SK-N-MC (cell line): Measurements from ENCODE around the gene PRMT9.

Experiments
- DNase-seq: peaks from one replicate; pipeline ENCODE4 v3.0.0-alpha.2; 2011; ENCODE audit warnings: low read depth, low spot score
- H3K27ac ChIP-seq: fragments of 200-600 bp; sonication (generic); 2 replicates; pipeline ENCODE4 v1.5.1; 2016; ENCODE audit warnings: mixed run types
- H3K36me3 ChIP-seq: fragments of 200-600 bp; sonication (generic); 2 replicates; pipeline ENCODE4 v1.6.1; 2017; ENCODE audit warnings: antibody characterized with exemption, low read length, mixed read lengths; ENCODE audit not compliant: insufficient read depth
- H3K4me3 ChIP-seq: fragments of 200-600 bp; sonication (generic); 2 replicates; pipeline ENCODE4 v1.5.1; 2016
- H3K9ac ChIP-seq: fragments of 200-600 bp; sonication (generic); 2 replicates; pipeline ENCODE4 v1.8.0; 2017; ENCODE audit warnings: mixed run types, mixed read lengths; ENCODE audit not compliant: insufficient read length
- H3K9me3 ChIP-seq: fragments of 200-600 bp; sonication (generic); 2 replicates; pipeline ENCODE4 v1.6.1; 2017; ENCODE audit warnings: low read depth, mild to moderate bottlenecking, antibody characterized with exemption, low read length, moderate library complexity, mixed read lengths
- EZH2 ChIP-seq: fragments of 200-600 bp; sonication (generic); IDR thresholded peaks from one replicate; pipeline ENCODE4 v1.6.1; 2017; ENCODE audit warnings: antibody characterized with exemption
- FOXP2 ChIP-seq: optimal IDR thresholded peaks from 2 replicates; pipeline ENCODE3; 2011; ENCODE audit warnings: mild to moderate bottlenecking, moderate library complexity; ENCODE audit not compliant: insufficient read depth; ENCODE audit errors: extremely low read length, control extremely low read depth
- POLR2AphosphoS5 ChIP-seq: IDR thresholded peaks from 2 replicates; pipeline ENCODE4 v1.6.1; 2012; ENCODE audit warnings: mild to moderate bottlenecking, low read depth, low read length, borderline replicate concordance

The PRMT9 gene

GRCh38 chr4:147617841-147618691 lies 65.9 kb downstream of the PRMT9 start:
- Histone ChIP-seq H3K9ac (peak overlapping the region; percentile 92), H3K4me3 (peak overlapping the region; percentile 97), H3K9me3 (no peaks in the 10 kb centered on the region), H3K36me3 (peaks cover 21% of the 10 kb centered on the region), H3K27ac (no peak overlapping the region)
- TF ChIP-seq EZH2, result no peak
- no peak for TF ChIP-seq POLR2AphosphoS5
- no peak for TF ChIP-seq FOXP2
- no peak for DNase-seq

- Histone ChIP-seq H3K27ac (peak within 1 kb of the TSS; percentile 55; the same call in 1 of the 2 replicates), H3K36me3 (peaks cover 14% of the 10 kb centered on the region), H3K9me3 (no peaks in the 10 kb centered on the region), H3K9ac (peak within 1 kb of the TSS; percentile 92), H3K4me3 (peak within 1 kb of the TSS; percentile 97)
- TF ChIP-seq POLR2AphosphoS5 (peak; percentile 86), EZH2 (no peak), FOXP2 (peak; percentile 19)
- peak; percentile 77 for DNase-seq
These were observed 66.7 kb downstream of the PRMT9 start, which contains the start of gene TMEM184C for GRCh38 chr4:147617173-147617840. Gene TMEM184C (plus strand): TSS chr4:147617397. CDS start chr4:147617957, 560 bp downstream.

- Histone ChIP-seq H3K36me3 (peaks cover 14% of the 10 kb centered on the region), H3K9me3 (no peaks in the 10 kb centered on the region), H3K4me3 (peak overlapping the region; percentile 97), H3K9ac (peak overlapping the region; percentile 69), H3K27ac (no peak overlapping the region)
- TF ChIP-seq FOXP2 (no peak), EZH2 (no peak), POLR2AphosphoS5 (no peak)
- no peak for DNase-seq
These were observed 67.2 kb downstream of the PRMT9 start for GRCh38 chr4:147616849-147617172.

GRCh38 chr4:147610686-147611085 lies 73.3 kb downstream of the PRMT9 start:
- no peak for TF ChIP-seq POLR2AphosphoS5
- no peak for TF ChIP-seq EZH2
- no peak for TF ChIP-seq FOXP2
- Histone ChIP-seq H3K9me3 (no peaks in the 10 kb centered on the region), H3K9ac (no peak overlapping the region), H3K27ac (no peak overlapping the region), H3K4me3 (no peak overlapping the region), H3K36me3 (no peaks in the 10 kb centered on the region)
- DNase-seq, result no peak

- H3K9ac ChIP-seq, result no peak overlapping the region
- no peak overlapping the region for H3K4me3 ChIP-seq
- H3K27ac ChIP-seq, result no peak overlapping the region
- H3K36me3 ChIP-seq, result no peaks in the 10 kb centered on the region
- H3K9me3 ChIP-seq, result no peaks in the 10 kb centered on the region
- DNase-seq, result no peak
- TF ChIP-seq POLR2AphosphoS5, result no peak
- TF ChIP-seq EZH2, result no peak
- TF ChIP-seq FOXP2, result no peak
These were observed 76.5 kb downstream of the PRMT9 start for GRCh38 chr4:147607471-147607870.

GRCh38 chr4:147605499-147605898 lies 78.5 kb downstream of the PRMT9 start:
- Histone ChIP-seq H3K9me3 (no peaks in the 10 kb centered on the region), H3K27ac (no peak overlapping the region), H3K36me3 (no peaks in the 10 kb centered on the region), H3K4me3 (no peak overlapping the region), H3K9ac (no peak overlapping the region)
- no peak for DNase-seq
- no peak for TF ChIP-seq FOXP2

- no peak for DNase-seq
- Histone ChIP-seq H3K36me3 (no peaks in the 10 kb centered on the region), H3K9ac (no peak overlapping the region), H3K27ac (no peak overlapping the region), H3K4me3 (no peak overlapping the region), H3K9me3 (no peaks in the 10 kb centered on the region)
- no peak for TF ChIP-seq FOXP2
- no peak for TF ChIP-seq POLR2AphosphoS5
- no peak for TF ChIP-seq EZH2
These were observed 84.2 kb downstream of the PRMT9 start for GRCh38 chr4:147599769-147600168.

GRCh38 chr4:147599206-147599605 lies 84.8 kb downstream of the PRMT9 start:
- H3K36me3 ChIP-seq, result no peaks in the 10 kb centered on the region
- H3K9ac ChIP-seq, result no peak overlapping the region
- TF ChIP-seq EZH2 (no peak), FOXP2 (no peak), POLR2AphosphoS5 (no peak)
- no peak overlapping the region for H3K4me3 ChIP-seq
- H3K27ac ChIP-seq, result no peak overlapping the region
- H3K9me3 ChIP-seq, result no peaks in the 10 kb centered on the region
- no peak for DNase-seq

- no peak for DNase-seq
- Histone ChIP-seq H3K36me3 (no peaks in the 10 kb centered on the region), H3K9ac (no peak overlapping the region), H3K9me3 (no peaks in the 10 kb centered on the region), H3K27ac (peak overlapping the region; percentile 40; the same call in 1 of the 2 replicates), H3K4me3 (no peak overlapping the region)
- TF ChIP-seq EZH2 (no peak), FOXP2 (no peak), POLR2AphosphoS5 (no peak)
These were observed 86.4 kb downstream of the PRMT9 start for GRCh38 chr4:147597561-147597960.
